Activated CD4-positive, alpha-beta T cell treated with anti-CD3 and anti-CD28 coated beads, Interleukin-2, amount 50 U/mL, for 16 hours (primary cell): ENCODE data around the gene PPARG.
"Not testable (repeated sequence)": the region's sequence is repeated elsewhere in the genome, so short reads cannot be mapped to it uniquely, and the experiment has no call there.

ENCODE experiments used
- DNase-seq: peaks from one replicate; pipeline ENCODE4 v3.0.0-alpha.2; 2020

The PPARG gene

GRCh38 chr3:12445523-12446240, 156.8 kb downstream of the PPARG start:
- DNase-seq, result no peak

GRCh38 chr3:12446298-12446697, 157.4 kb downstream of the PPARG start:
- DNase-seq, result no peak

- no peak for DNase-seq
Measured at GRCh38 chr3:12447075-12447474, 158.2 kb downstream of the PPARG start.

- not testable (repeated sequence) for DNase-seq
Measured at GRCh38 chr3:12448404-12449202, 159.7 kb downstream of the PPARG start.

- DNase-seq, result no peak
Measured at GRCh38 chr3:12449889-12450682, 161.2 kb downstream of the PPARG start.

- DNase-seq, result no peak
Measured at GRCh38 chr3:12451481-12451880, 162.6 kb downstream of the PPARG start.

GRCh38 chr3:12451960-12452359, 163.1 kb downstream of the PPARG start:
- DNase-seq, result no peak

- no peak for DNase-seq
Measured at GRCh38 chr3:12452361-12453330, 163.8 kb downstream of the PPARG start.

- DNase-seq, result peak; percentile 23
Measured at GRCh38 chr3:12454076-12454815, 165.4 kb downstream of the PPARG start.

GRCh38 chr3:12454816-12455121, 165.9 kb downstream of the PPARG start:
- DNase-seq, result peak; percentile 7

- DNase-seq, result no peak
Measured at GRCh38 chr3:12455740-12456139, 166.9 kb downstream of the PPARG start.

GRCh38 chr3:12456441-12456840, 167.6 kb downstream of the PPARG start:
- DNase-seq, result no peak

- DNase-seq, result not testable (repeated sequence)
Measured at GRCh38 chr3:12457380-12457779, 168.5 kb downstream of the PPARG start.

GRCh38 chr3:12458901-12459300, 170.0 kb downstream of the PPARG start:
- DNase-seq, result no peak

- no peak for DNase-seq
Measured at GRCh38 chr3:12460127-12460526, 171.3 kb downstream of the PPARG start.

GRCh38 chr3:12461097-12461649, 172.3 kb downstream of the PPARG start:
- no peak for DNase-seq

GRCh38 chr3:12462159-12462947, 173.5 kb downstream of the PPARG start:
- no peak for DNase-seq

GRCh38 chr3:12463686-12464085, 174.8 kb downstream of the PPARG start:
- no peak for DNase-seq

- DNase-seq, result no peak
Measured at GRCh38 chr3:12464181-12464580, 175.3 kb downstream of the PPARG start.

- DNase-seq, result no peak
Measured at GRCh38 chr3:12465151-12465835, 176.4 kb downstream of the PPARG start.
